Measurements from ENCODE around the gene HIPK2.
"Not testable (repeated sequence)": the region's sequence is repeated elsewhere in the genome, so short reads cannot be mapped to it uniquely, and the experiment has no call there.

HIPK2 gene

GRCh38 chr7:139611556-139611955 is 166.2 kb downstream of the HIPK2 start:
- DNase-seq: not testable (repeated sequence)

GRCh38 chr7:139610595-139610994 is 167.2 kb downstream of the HIPK2 start:
- no peak for DNase-seq

- no peak for DNase-seq
Observed at GRCh38 chr7:139603896-139604295, 173.9 kb downstream of the HIPK2 start.

GRCh38 chr7:139603282-139603681 is 174.5 kb downstream of the HIPK2 start:
- DNase-seq: no peak

GRCh38 chr7:139602143-139602722 is 175.6 kb downstream of the HIPK2 start:
- DNase-seq: peak in 1 of 2 experiments; percentile 6

- DNase-seq: no peak
Observed at GRCh38 chr7:139601176-139601575, 176.6 kb downstream of the HIPK2 start.

GRCh38 chr7:139600306-139600705 is 177.5 kb downstream of the HIPK2 start:
- DNase-seq: no peak

GRCh38 chr7:139598642-139599041 is 179.2 kb downstream of the HIPK2 start:
- no peak for DNase-seq

- no peak for DNase-seq
Observed at GRCh38 chr7:139597028-139597427, 180.8 kb downstream of the HIPK2 start.

- DNase-seq: no peak
Observed at GRCh38 chr7:139596626-139597025, 181.2 kb downstream of the HIPK2 start.

GRCh38 chr7:139595806-139596205 is 182.0 kb downstream of the HIPK2 start:
- no peak for DNase-seq

GRCh38 chr7:139594911-139595476 is 182.8 kb downstream of the HIPK2 start:
- no peak for DNase-seq

- DNase-seq: no peak
Observed at GRCh38 chr7:139594090-139594489, 183.7 kb downstream of the HIPK2 start.

- DNase-seq: no peak
Observed at GRCh38 chr7:139592801-139593461, 184.9 kb downstream of the HIPK2 start.

GRCh38 chr7:139591550-139592195 is 186.1 kb downstream of the HIPK2 start:
- no peak for DNase-seq

GRCh38 chr7:139589474-139589873 is 188.3 kb downstream of the HIPK2 start:
- DNase-seq: no peak

- DNase-seq: no peak
Observed at GRCh38 chr7:139588632-139589031, 189.2 kb downstream of the HIPK2 start.

- DNase-seq: no peak
Observed at GRCh38 chr7:139587535-139587934, 190.3 kb downstream of the HIPK2 start.

- DNase-seq: no peak
Observed at GRCh38 chr7:139586286-139586685, 191.5 kb downstream of the HIPK2 start.

GRCh38 chr7:139585042-139585441 is 192.8 kb downstream of the HIPK2 start:
- DNase-seq: no peak

GRCh38 chr7:139583826-139584553 is 193.8 kb downstream of the HIPK2 start:
- no peak for DNase-seq

- DNase-seq: no peak
Observed at GRCh38 chr7:139582671-139583155, 195.1 kb downstream of the HIPK2 start.

GRCh38 chr7:139582130-139582650 is 195.6 kb downstream of the HIPK2 start:
- no peak for DNase-seq
